Measurements from ENCODE around the gene CBLB. TPM values are rescaled to one million over a fixed set of nuclear protein-coding genes. Genes with fewer than 3 reads are reported as not detected.
A peak's percentile ranks its signal among the peaks of the same experiment; 100 is the strongest.

CBLB gene
- total RNA-seq (2014; rRNA removed; shearing (Covaris generic)) = 3.8 and 8.3 TPM in 2 replicates

DNA sequence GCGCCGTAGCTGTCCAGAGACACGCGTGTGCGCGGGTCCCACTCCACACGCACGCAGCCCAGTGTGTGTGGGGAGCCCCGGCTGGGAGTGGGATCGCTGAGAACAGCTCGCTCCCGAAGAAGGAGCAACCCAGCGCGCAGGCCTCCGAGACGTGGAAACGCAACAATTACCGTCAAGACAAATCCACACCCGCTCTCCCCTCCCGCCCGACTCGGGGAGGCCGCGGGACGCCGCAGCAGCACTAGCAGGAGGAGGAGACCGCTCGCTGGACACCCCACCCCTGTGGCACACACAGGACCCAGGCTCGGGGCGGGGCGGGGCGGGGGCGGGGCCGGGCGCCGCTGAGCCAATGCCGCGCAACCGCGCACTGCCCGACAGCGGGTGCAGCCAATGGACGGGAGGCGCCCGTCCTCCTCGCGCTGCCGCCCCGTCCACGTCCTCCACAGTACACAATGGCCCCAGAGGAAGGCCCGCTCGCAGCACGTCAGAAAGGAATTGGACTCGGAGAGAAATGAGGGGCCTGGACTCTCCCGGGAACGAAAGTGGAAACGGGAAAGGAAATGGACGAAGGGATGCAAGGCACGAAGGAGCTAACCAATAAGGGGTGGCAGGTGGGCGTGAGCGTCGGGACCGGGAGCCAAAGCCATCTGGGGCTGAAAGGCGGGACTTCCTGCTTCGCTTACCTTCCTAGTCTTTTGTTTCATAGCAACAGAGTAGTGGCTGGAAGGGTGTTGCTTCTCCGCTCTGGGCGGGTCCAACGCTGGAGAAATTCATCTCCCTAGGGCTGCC is at the start of gene CBLB:
Gene CBLB (minus strand): TSS at position 271 of the 789 bp plus-strand sequence. CDS start 1,435 bp downstream, outside the sequence.
- DNase-seq (ENCODE audit: low spot score) = peak; percentile 97

DNA sequence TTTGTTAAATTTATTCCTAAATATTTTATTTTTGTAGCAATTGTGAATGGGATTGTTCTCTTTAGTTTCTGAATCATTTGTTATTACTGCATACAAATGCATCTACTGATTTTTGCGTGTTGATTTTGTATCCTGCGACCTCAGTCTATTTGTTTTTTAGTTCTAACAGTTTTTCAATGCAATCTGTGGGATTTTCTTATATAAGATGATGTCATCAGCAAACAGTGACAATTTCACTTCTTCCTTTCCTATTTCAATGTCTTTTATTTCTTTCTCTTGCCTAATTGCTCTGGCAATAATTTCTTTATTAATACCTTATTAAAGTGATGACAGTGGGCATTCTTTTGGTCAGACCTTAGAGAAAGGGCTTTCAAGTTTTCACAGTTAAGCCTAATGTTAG is 48.0 kb upstream of the CBLB start:
- no peak for DNase-seq (ENCODE audit: low spot score)

DNA sequence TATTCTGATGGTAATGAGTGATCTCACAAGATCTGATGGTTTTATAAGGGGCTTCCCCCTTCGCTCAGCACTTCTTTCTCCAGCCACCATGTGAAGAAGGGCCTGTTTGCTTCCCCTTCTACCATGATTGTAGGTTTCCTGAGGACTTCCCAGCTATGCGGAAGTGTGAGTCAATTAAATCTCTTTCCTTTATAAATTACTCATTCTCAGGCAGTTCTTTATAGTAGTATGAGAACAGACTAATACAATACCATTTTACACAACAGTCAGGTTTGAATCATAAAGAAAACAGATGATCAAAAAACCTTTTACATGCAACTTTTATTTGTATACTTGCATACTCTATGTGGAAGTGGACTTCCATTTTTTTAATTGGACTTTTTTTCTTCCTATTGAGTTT is 46.7 kb upstream of the CBLB start:
- DNase-seq (ENCODE audit: low spot score) = no peak

DNA sequence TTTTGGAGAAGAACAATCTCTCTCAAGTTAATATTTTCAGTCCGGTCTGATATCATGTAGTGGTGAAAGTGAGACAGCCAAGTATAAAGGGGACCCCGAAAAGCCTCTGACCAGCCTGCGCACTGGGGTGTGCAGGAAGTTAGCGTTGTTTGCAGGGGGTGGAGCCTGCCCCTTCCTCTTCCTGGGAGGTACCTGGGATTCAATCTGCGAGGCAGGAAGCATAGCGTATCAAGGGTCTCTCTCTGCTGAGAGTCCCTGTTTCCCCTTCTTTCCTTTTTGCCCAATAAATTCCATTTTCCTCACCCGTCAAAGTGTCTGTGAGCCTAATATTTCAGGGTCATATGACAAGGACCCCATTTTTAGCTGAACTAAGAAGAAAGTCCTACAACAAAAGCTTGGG is 44.8 kb upstream of the CBLB start:
- DNase-seq (ENCODE audit: low spot score) = no peak

DNA sequence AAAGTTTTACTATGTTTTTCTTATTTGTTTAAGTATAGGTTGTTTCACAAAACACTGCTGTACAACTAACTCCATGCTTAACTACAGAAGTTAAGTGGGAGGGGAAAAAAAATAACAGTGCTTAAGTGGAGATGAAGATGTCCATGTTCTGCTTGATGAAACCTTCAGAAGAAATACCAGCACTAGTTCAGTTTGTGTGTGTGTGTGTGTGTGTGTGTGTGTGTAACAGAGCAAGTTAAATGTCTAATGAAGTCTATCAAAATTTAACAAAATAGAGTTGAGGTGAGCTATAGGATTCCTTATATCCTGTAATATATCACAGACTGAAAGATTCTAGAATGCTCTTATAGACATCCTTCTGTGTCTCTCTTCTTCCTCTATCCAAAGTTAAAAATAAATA is 44.1 kb upstream of the CBLB start:
- DNase-seq (ENCODE audit: low spot score) = no peak

DNA sequence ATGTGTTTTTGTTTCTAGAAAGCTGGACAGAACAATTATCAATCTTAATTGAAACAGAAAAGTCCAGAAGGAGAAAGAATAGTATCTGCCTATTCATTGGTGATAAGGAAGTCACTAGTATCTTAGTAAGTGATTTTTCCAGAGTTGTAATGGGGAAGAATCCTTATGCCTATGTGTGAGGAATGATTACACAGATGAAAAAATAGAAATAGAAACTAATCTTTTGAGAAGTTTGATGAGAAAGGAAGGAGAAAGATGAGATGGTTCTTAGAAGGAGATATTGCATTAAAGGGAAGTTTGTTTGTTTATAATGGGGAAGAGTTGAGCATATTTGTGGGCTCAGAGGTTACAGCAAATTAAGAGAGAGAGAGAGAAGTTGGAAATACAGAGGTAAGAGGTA is 42.7 kb upstream of the CBLB start:
- no peak for DNase-seq (ENCODE audit: low spot score)

DNA sequence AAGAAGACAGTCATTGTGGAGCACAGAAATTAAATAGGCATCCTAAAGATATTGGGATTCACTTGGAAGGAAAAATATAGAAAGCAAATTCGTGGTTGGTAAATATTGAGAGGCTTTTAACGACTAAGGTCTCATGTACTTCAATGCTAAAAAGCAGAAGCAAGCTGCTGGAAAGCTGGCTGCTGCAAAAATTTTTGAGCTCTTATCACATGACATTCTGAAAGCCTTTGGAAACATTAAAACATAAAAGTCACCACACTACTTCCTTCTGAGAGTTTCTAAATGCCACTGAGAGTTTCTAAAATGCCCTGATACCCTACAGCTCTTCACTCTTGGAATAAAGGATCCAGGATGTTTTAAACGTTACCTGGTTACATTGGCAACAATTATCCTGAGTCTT is 39.0 kb upstream of the CBLB start:
- DNase-seq (ENCODE audit: low spot score) = no peak

DNA sequence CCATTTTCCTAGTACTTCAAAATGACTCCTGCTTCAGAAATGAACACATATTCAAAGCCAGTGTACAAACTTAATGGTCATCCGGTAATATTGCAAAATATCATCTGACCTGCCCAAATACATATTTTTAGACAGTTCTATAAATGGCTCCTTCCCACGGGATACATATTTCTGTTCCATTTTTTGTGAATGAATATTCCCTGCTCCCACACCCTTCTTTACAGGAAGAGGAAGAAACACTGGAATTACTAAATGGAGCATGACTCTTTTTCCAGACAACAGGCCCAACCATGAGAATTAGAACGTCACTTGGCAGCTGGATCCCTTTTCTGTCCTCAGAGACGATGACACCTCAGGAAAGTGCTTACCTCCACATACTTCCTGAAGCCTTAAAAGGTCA is 38.0 kb upstream of the CBLB start:
- DNase-seq (ENCODE audit: low spot score) = no peak

DNA sequence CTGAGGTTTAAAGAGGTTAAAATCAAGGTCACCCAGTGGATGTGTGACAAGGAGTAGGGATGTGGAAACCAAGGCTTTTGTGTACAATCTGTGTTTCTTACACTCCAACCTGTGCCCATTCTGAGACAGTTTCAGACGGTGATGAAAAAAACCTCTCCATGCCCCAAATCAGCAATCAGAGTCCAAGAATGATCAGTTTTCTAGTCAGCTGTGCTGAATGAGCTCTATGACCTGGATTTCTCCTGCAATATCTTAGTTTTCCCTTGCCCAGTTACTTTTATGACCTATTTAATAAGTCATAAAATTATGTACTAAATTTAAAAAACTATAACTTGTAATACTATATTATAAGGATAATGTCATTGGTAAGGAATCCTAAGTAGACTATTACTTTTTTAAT is 37.5 kb upstream of the CBLB start:
- no peak for DNase-seq (ENCODE audit: low spot score)

DNA sequence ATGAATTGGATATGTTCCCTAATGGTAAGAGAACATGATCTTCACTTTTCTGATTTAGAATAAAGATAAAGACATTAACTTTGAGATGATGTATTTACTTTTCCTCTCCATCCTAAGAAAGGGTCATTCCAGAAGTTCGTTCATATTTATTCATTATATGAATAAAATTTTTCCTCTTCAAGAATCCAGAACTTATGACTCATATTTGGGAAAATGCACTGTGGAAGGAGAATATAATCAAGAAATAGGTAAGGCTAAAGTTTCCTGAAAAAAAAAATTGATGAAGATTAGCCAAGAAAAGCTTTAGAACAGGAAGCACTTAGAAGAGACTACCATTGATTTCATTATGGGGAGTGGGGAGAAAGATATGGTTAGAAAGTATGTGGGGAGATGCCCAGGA is 36.5 kb upstream of the CBLB start:
- no peak for DNase-seq (ENCODE audit: low spot score)

DNA sequence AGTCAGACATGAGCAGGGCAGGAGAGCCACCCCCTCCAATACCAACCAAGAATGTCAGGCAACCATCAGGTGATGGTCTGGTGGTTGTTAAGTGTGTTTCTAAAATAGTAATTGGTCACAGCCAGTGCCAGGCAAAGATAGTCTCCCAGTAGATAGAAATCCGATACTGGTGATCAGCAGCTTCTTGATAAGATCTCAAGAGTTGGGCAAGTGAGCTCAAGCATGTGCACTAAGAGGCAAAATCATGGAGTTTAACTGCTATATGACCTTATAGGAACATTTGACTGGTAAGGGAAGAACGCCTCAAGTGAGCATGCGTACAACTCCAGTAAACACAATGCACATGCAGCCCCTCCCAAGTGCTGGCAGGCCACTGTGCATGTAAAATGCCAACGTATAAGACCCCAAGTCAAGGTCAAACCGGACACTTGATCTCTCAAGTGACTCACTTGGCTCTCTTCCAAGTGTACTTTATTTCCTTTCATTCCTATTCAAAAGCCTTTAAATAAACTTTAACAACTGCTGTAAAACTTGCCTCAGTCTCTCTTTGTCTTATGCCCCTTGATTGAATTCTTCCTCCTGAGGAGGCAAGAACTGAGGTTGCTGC is 36.0 kb upstream of the CBLB start:
- DNase-seq (ENCODE audit: low spot score) = no peak

DNA sequence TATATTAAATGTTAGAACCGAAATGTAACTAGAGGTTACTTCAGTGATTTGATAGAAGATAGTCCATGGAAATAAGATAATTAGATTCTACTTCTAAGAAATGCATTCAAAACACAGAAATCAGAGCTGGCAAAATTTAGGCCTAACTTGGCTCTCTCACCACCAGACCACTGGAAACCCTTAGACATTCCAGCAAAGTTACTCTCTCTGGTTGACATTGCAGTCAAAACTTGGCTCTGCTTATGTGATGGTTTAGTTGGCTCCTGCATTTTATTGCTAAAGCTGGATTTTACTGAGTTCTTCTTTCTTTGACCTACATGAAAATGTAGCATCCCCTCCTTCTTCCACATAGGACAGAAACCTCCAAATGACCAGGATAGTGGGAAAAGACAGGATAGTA is 35.4 kb upstream of the CBLB start:
- DNase-seq (ENCODE audit: low spot score) = no peak

DNA sequence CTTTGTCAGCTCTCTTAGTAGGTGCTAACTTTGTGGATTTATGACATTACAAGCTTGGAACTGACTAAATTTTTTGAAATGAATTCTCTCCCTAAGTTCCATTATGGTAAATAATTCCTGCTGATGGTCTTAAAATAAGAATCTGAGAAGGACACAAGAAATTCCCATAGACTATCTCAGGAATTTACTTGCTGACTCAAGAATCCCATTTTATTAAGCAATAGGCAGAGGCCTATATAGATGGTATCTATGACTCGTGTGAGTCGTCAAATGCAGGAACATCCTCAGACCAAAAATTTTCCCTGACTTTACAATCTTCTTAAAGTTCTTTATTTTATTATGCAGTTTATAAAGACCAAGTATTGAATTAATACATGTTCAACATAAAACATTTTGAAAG is 30.7 kb upstream of the CBLB start:
- no peak for DNase-seq (ENCODE audit: low spot score)

DNA sequence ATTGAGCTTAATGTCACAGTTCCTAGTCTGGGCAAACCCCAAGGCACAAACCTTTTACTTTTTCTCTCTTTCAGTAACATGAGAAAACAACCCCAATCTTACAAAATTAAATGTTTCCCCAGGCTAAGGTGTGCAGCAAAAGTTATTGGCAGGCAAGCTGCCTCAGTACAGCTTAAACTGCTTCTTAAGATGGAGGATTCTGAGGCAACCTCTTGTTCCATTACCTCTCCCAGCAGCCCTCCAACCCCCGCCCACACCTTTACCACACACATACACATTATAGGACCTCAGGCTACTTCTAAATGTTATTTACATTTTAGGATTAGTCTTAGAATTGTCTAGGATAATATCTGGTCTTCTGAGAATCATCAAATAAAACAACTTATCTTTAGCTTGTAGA is 22.3 kb upstream of the CBLB start:
- DNase-seq (ENCODE audit: low spot score) = no peak

DNA sequence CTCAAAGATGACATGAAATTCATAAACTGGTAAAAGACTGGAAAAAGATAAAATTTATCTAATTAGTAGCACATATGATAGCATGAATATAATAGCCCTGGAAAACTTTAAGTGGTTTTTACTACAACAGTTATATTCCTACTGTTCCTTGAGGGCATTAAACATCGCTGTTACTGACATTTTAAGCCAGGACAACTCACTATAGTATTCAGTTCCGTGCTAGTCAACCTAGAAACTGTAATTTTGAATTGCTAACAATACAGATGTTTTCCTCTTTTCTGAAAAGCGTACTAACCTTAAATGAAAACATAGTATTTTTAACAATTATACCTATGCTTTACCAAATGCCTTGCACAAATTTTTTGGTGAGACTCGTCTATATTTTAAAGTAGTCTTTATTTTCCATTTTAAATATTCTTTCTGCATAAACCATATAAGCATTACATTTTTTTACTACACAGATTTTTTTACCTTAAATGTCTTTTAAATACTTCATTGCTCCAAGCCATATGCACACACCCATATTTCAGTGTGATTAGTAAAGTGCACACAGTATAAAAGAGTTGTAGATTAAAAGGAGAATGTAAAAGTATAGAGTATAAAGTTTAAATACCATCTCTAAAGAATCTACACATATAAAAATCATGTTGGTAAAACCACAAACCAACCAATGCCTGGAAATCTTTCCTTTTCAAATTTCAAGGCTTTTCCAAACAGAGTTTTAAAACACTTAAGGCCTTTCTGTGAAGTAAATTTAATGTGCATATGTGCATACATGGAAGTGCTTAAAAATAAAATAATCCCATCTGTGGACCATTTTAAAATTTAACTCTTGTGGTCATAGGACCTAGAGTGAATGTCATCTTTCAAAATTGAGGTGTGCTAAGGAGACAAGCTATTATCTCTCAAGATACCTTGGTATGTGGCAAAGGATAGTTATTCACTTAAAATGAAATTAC is 20.1 kb upstream of the CBLB start:
- no peak for DNase-seq (ENCODE audit: low spot score)

DNA sequence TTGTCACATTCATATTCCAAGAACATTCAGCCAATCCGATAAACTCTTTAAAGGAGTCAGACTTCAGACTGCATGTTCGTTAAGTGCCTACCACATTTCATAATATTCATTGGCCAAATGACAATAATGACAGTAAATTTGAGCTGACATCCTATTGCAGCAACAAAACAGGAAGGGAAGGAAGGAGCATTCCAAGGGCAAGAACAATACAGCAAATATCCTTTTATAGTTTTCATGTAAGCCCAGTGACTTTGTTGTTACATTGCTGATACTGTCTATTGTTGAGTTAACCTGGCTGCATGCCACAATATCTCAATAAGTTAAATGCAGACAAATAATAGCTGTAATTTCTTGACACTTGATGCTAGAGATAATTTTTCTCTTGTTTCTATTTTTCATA is 16.4 kb upstream of the CBLB start:
- no peak for DNase-seq (ENCODE audit: low spot score)

DNA sequence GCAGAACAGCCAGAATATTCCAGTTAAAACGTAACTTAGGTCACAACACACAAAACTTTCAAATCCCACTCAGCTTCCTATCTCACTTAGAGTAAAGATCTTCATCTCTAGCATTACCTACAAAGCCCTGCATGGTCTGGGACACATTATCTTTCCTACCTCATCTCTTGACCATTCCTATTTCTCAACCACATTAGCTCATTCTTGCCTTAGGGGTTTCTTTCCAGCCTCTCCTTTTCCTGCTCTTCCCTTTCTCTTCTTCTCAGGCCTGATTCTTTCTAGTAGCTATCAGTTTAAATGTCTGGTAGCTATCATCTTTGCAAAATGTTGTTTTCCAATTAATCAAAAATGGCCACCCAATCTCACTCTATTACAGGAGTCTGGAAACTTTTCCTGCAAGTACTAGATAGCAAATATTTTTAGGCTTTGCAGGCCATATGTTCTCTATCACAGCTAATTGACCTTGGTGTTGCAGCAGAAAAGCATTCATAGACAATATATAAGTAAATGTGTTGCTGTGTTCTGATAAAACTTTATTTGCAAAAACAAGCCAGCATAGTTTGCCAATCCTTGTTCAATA is 15.1 kb upstream of the CBLB start:
- no peak for DNase-seq (ENCODE audit: low spot score)

DNA sequence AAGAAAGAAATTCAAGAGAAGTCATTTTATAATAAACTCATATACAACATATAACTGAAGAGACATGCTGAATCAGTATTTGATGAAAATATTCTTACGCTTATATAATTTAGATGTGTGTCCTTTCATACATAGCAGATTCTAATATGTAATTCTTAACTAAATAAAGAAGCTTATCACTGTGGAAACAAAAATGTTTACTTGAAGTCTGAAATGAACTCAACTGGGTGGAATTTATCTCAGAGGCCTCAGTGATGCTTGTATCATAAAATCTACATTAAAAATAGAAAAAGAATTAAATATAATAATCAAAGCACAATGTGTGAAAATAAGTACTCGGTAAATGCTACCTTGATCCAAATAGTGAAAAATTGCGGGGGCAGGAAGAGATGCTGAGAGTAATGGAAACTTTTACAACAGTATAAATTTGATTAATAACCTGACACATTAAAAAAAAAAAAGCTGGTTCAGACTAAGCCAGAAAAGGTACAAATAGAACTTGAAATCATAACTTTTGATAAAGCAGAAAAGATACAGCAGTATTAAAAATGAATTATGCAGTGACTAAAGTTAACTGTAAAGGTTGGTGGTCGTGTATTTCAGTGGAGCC is 12.0 kb upstream of the CBLB start:
- DNase-seq (ENCODE audit: low spot score) = no peak

DNA sequence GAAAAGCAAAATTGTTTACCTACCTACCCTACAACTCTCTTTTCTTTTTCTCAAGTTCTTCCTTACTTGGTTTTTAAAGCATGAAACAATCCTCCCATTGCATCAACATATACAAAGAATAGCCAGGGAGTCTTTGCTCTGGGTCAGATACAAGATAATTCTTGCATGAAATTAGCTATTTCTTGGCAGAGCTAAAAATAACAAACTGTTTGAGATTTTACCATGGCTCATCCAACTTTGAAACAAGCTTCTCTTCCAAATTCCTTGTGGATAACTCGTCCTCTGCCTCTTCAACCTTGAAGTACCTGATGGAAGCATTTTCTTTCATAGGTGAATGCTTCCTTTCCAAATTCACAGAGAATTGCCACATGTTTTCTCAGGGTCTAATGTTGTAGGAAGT is 9.2 kb upstream of the CBLB start:
- DNase-seq (ENCODE audit: low spot score) = no peak

DNA sequence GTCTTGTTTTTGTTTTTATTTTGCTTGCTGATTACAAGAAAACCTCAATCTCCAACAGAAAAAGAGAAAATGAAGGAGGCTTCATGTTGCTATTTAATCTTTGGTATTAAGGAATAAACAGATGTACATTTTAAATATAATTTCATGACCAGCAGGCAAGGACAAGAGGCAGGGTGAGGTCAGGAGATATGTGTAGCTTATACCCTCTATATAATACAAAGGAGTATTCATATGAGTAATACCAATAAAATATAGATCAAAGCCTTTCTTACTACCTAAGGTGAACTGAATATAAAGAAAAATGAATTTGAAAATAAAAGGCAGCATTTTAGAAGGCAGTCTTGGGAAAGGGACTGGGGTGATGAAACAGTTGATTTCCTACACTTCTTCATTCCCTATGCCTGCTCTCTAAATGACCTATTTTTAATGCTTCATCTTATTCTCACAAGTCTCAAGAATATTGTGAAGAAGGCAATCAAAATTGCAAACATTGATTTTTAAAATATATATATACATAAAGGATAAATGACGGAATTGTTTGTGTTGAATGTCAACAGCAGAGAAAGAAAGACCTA is 8.6 kb upstream of the CBLB start:
- DNase-seq (ENCODE audit: low spot score) = no peak

DNA sequence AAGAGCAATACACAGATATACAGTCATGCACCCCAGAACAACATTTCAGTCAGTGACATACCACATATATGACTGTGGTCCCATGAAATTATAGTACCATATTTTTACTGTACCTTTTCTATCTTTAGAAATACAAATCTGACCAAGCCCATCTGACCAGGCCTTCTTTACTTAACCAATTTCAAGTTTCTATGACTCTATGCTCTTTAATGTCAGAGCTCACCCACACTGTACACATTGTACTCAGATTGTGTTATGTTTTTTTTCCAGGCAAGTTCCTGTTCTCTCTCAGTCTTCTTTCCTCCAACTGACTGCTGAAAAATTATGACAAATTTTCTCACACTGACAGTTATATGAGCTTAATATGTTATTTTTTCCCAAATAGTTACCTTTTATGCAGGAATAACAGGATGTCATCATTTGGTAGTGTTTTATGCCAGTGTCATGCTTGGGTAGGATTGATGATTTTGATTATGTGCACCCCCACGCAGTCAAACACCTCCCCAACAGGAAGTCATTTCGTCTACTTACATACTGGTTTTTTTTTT is 8.0 kb upstream of the CBLB start:
- no peak for DNase-seq (ENCODE audit: low spot score)

All from HT-29 (cell line).